ENCODE results near the gene ITPK1.

The ITPK1 gene

GRCh38 chr14:92932448-92933395, 183.0 kb downstream of the ITPK1 start:
- no peak for DNase-seq

GRCh38 chr14:92931681-92932447, 183.9 kb downstream of the ITPK1 start:
- DNase-seq: no peak

DNA sequence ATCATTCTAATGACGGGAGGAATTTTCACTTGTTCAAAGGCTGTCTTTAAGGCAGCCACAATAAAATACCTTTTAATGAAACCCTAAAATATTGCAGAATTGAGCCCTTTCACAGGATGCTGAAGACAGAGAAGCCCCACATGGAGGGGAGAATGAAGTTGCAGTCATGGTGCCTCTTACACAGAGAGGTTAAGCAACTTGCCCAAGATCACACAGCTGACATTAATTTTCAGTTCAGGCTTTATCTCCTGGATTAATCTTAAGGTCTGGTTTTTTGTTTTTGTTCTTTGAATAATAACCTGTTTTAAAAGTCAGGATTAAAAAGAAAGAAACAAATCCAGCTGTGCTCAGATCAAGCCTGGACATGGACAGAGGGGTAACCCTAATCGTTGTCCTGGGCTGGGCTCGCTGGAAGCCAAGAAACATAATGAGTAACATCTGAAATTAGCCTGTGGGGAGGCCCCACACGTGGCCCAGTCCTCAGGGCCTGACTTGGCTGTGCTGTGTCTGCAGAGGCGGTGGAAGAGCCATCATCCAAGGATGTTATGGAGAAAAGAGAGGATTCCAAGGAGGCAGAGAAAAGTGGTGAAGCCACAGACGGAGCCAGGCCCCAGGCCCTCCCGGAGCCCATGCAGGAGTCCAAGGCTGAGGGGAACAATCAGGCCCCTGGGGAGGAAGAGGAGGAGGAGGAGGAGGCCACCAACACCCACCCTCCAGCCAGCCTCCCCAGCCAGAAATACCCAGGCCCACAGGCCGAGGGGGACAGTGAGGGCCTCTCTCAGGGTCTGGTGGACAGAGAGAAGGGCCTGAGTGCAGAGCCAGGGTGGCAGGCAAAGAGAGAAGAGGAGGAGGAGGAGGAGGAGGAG, 184.8 kb downstream of the ITPK1 start:
- DNase-seq: no peak

DNA sequence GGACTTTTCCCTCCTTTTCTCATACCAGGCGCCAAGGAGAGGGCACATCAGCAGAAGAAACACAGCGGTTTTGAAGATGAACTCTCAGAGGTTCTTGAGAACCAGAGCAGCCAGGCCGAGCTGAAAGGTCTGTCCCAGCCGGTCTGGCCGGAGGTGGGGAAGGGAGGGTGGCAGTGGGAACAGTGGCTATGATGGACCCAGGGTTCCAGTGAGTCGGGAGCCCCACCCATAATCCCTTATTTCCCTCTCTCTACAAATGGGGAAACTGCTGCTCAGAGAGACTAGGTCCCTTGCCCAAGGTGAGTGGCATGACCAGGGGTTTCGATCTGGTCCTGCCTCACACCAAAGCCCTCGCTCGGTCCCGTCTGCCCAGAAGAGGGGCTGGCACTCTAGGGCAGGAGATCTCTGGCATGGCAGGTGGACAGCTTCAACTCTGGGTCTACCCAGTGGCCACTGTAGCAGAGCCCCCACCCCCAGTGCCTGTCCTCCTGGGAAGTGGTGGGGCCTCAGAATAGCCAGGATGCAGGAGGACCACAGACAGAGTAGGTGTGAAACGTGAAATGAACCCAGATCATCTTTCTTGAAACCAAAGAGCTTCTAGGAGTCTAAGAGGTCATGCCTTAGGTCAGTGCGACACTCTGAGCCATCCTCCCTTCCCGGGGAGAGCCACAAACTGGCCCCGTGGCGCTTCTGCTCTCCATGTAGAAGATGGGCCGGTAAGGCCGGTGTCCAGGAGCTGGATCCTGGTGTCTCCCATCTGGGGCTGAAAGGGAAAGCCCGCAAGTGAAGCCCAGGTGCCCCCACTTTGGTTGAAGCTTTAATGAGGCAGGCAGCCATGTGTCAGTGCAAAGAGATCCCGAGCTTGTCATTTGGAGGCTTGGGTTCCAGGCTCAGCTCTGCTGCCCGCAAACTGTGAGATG, 185.8 kb downstream of the ITPK1 start:
- no peak for DNase-seq

DNA sequence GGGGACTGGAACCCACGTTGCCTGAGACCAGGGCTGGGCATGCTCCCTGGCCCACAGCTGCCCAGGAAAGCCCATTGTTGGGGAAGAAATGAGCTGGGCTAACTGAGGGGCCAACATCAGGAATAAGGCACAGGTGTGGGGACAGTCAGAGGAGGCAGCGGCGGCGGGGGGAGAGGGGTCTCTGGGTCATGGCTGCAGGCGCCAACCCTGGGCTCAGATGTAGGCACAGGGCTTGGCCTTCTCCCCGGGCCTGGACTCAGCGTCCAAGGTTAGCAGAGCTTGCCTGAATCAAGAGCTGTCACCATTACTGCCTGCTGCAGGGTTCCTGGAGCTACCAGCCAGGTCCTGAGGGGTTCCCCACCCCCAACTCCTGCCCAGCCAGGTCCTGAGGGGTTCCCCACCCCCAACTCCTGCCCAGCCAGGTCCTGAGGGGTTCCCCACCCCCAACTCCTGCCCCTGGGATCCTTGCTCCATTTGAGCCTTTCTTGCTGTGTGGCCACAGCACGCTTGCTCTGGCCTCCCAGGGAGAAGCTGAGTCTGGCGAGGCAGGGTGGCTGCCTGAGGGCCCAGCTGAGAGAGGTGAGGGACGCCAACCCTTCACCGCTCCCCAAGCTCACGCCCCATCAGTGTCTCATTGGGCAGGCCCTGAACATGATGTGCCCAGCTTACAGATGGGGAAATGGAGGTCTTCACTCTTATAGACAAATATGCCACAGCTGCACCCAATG, 186.6 kb downstream of the ITPK1 start:
- DNase-seq: no peak

DNA sequence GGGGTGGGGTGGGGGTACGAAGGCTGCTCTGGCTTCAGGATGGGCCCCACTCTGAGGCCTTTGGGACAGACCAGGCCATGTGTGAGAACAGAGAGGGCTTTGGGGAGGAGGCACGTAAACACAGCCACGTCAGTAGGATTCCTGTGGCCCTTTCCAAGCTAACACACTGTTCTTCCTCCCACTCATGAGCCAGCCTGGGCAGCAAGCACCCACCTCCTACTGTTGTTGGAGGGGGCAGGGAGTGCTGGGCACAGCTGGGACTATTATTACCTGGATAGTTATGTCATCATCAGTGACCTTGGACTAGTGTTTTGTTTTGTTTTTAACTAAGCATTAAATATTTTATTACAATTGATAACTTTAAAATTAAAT, 187.5 kb downstream of the ITPK1 start:
- DNase-seq: no peak

GRCh38 chr14:92927349-92928257, 188.1 kb downstream of the ITPK1 start:
- DNase-seq: no peak

- DNase-seq: no peak
Measured at GRCh38 chr14:92926931-92927330, 188.8 kb downstream of the ITPK1 start.

GRCh38 chr14:92926180-92926845, 189.4 kb downstream of the ITPK1 start:
- no peak for DNase-seq

DNA sequence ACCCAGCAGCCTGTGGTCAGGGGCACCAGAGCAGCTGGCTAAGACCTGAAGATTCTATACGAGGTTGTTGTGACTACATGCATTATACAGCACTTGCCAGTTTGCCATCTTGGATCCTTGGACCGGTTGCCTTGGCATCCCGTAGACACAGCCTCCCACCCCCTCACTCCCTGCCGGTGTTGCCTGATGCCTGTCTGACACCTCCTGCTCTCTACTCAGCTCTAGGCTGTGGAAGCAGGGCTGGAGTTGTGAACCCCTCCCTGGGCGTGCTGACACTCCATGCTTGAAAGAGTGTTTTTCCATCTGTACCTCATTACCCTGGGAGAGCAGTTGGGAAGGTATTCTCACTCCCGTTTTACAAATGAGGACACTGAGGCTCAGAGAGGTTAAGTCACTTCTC, 190.3 kb downstream of the ITPK1 start:
- no peak for DNase-seq

GRCh38 chr14:92924247-92924646, 191.5 kb downstream of the ITPK1 start:
- DNase-seq: no peak

DNA sequence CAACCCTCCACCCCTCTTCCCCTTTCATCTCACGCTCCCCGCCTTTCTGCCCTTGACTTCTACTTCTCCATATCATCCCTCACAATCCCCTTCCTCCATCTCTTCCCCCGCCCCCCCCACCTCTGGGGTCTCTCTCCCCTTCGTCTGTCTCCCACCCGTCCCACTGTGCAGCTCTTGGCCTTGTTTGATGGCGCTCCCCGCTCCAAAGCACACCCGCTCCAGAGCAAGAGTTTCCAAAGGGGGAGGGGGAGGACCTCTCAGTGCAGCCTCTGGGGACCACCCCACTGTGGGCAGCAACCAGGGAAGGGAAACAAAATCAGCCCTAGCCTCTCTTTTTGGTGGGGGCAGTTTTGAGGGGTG, 192.0 kb downstream of the ITPK1 start:
- no peak for DNase-seq

GRCh38 chr14:92922883-92923743, 192.6 kb downstream of the ITPK1 start, which contains the start of gene CHGA:
CHGA (plus strand) TSS chr14:92923150; CDS start chr14:92923360, 210 bp downstream.
- peak; percentile 80 for DNase-seq

DNA sequence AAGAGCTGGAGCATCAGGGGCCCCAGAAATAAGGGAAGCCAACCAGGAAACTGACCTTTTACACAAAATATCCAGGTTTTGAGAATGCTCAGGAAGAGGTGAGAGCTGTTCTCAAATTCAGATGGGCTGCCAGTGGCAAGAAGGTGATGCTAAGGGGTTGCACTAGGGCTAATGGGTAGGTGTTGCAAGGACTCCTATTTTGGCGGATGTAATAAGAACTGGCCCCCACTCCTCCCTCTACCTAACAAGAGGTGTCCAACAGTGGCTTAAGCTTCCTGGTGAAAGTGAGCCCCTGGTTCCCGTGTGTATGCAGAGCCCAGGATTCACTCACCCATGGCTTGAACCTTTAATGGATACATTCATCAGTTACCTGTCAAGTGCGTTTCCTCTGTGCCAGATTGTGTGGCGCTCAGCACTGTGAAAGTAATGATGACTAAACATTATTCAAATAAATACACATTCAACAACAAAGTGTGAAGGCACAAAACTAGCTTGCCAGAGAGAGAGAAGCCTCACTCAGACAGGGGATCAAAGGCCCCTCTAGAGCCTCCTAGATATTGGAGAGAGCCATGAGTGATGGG, 193.5 kb downstream of the ITPK1 start:
- DNase-seq: no peak

GRCh38 chr14:92920001-92920400, 195.7 kb downstream of the ITPK1 start:
- DNase-seq: no peak

GRCh38 chr14:92917956-92918355, 197.8 kb downstream of the ITPK1 start:
- no peak for DNase-seq

DNA sequence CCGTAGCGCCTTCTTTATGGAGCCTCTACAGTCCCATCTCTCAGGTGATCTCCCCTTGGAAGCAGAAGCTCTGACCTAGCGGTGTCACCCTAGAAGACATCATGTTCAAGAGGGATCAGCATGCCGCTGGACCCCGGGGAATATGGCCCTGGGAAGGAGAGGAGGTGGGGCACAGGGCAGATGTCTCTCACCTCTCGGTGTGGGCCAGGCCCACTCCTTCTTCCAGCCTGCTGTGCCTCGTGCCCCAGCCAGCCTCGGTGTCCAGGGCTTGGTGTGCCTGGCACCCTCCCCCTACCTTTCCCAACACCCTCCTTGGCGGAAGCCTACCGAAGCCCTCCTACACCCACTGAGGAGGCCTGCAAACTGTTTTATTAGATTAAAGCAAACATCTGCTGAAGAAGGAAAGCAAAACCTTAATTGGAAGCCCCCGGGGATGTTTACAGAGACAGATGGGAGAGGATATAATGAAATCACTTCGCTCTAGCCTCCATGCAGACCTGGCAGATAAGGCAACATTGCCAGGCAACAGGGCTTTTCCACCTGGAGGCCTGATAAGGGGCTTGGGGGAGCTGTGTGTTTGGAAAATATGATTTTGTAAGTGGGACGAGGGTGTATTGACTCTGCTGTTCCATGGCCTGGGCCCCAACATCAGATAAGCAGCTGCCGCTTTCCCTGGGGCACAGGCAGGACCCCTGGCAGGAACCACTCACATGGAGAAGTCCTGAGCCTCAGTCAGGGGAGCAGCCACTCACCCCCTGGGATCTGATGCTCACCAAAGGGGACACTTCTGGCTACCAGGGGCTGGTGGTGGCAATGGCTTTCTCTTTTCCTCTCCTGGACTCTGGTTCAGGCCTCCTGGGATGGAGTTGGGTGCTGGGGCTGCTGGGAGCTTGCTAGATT, 198.4 kb downstream of the ITPK1 start:
- peak; percentile 12 for DNase-seq
